HL-60 (cell line): ENCODE data around the gene DNM3.

ENCODE experiments used
- GABPA ChIP-seq: IDR thresholded peaks from 2 replicates; pipeline ENCODE4 v1.6.1; 2012; ENCODE audit warnings: low read depth
- POLR2AphosphoS5 ChIP-seq: IDR thresholded peaks from 2 replicates; pipeline ENCODE4 v1.6.1; 2012; ENCODE audit warnings: low read depth
- SPI1 ChIP-seq: IDR thresholded peaks from 2 replicates; pipeline ENCODE4 v1.6.1; 2012; ENCODE audit warnings: low read depth, mild to moderate bottlenecking, borderline replicate concordance
- TF ChIP-seq, protein P1 (sequence below): IDR thresholded peaks from one replicate; pipeline ENCODE4 v1.5.1; 2011; ENCODE audit warnings: low read length, control low read depth, inconsistent platforms; ENCODE audit not compliant: insufficient read depth
- TF ChIP-seq, protein P2 (sequence below): IDR thresholded peaks from 2 replicates; pipeline ENCODE4 v1.6.1; 2012; ENCODE audit warnings: low read depth; ENCODE audit not compliant: insufficient replicate concordance

DNA sequence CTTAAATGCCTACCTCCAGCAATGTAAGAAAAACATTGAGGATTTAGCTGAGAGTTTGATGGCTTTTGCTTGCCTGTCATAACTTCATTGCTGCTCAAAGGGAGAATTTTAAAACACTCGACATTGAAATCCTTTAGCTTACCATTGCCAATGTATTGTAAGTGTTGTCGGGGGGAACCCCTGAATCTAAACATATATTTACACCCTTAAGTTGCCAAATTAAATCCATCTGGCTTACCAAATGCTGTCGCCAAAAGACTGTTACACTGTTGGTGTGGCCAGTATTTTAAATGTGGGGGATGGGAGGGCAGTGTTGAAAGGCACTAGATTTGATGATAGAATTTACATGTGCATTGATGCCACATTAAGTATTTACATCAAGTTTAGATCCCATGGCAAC, 554.3 kb downstream of the DNM3 start:
- TF ChIP-seq, protein P1, sequence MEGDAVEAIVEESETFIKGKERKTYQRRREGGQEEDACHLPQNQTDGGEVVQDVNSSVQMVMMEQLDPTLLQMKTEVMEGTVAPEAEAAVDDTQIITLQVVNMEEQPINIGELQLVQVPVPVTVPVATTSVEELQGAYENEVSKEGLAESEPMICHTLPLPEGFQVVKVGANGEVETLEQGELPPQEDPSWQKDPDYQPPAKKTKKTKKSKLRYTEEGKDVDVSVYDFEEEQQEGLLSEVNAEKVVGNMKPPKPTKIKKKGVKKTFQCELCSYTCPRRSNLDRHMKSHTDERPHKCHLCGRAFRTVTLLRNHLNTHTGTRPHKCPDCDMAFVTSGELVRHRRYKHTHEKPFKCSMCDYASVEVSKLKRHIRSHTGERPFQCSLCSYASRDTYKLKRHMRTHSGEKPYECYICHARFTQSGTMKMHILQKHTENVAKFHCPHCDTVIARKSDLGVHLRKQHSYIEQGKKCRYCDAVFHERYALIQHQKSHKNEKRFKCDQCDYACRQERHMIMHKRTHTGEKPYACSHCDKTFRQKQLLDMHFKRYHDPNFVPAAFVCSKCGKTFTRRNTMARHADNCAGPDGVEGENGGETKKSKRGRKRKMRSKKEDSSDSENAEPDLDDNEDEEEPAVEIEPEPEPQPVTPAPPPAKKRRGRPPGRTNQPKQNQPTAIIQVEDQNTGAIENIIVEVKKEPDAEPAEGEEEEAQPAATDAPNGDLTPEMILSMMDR = no peak
- TF ChIP-seq SPI1 (no peak), POLR2AphosphoS5 (no peak), GABPA (no peak)
- TF ChIP-seq, protein P2, sequence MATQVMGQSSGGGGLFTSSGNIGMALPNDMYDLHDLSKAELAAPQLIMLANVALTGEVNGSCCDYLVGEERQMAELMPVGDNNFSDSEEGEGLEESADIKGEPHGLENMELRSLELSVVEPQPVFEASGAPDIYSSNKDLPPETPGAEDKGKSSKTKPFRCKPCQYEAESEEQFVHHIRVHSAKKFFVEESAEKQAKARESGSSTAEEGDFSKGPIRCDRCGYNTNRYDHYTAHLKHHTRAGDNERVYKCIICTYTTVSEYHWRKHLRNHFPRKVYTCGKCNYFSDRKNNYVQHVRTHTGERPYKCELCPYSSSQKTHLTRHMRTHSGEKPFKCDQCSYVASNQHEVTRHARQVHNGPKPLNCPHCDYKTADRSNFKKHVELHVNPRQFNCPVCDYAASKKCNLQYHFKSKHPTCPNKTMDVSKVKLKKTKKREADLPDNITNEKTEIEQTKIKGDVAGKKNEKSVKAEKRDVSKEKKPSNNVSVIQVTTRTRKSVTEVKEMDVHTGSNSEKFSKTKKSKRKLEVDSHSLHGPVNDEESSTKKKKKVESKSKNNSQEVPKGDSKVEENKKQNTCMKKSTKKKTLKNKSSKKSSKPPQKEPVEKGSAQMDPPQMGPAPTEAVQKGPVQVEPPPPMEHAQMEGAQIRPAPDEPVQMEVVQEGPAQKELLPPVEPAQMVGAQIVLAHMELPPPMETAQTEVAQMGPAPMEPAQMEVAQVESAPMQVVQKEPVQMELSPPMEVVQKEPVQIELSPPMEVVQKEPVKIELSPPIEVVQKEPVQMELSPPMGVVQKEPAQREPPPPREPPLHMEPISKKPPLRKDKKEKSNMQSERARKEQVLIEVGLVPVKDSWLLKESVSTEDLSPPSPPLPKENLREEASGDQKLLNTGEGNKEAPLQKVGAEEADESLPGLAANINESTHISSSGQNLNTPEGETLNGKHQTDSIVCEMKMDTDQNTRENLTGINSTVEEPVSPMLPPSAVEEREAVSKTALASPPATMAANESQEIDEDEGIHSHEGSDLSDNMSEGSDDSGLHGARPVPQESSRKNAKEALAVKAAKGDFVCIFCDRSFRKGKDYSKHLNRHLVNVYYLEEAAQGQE = no peak
